ENCODE data around the gene HUWE1. TPM values are rescaled to one million over a fixed set of nuclear protein-coding genes. Genes with fewer than 3 reads are reported as not detected.
"Not testable (repeated sequence)": the region's sequence is repeated elsewhere in the genome, so short reads cannot be mapped to it uniquely, and the experiment has no call there.

The HUWE1 gene
- total and polyA plus RNA-seq, 9 donors: 52.4 to 97.9 (median 81.3) TPM

GRCh38 chrX:53544936-53545335 lies 141.6 kb downstream of the HUWE1 start:
- Histone ChIP-seq H3K4me1 (ENCODE audit: control insufficient read depth, insufficient read depth, low read length) (no peaks in the 10 kb centered on the region), H3K27ac (ENCODE audit: low read length) (no peak overlapping the region), H3K36me3 (ENCODE audit: control insufficient read depth, insufficient read depth, low read length) (peaks cover 70% of the 10 kb centered on the region), H3K4me3 (ENCODE audit: low read length) (no peak overlapping the region), H3K9me3 (replicated peaks; ENCODE audit: control insufficient read depth, low read depth, low read length) (no peaks in the 10 kb centered on the region), H3K27me3 (ENCODE audit: control insufficient read depth, insufficient read depth, low read length) (peaks cover 45% of the 10 kb centered on the region)
- DNase-seq: no peak
- 83% methylated on average over 5 of the region's 9 CpGs for WGBS (ENCODE audit: insufficient coverage)

DNA sequence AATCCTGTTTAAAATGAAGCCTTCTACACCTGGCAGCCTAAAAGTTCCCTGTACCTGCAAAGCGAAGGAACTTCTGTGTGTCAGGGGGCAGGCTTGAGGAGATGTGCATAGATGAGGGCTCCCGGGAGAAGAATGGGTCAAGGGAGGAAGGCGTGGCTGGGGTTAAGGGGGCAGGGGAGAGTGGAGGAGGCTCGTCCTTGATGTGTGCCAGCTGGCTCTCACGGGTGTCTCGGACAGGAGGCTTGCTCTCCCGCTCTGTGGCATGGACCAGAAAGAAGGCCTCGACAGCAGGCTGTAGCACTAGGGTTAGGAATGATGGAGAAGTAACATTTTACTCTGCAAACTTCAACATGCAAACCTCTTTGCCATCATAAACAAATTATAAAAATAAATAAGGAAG lies 147.7 kb downstream of the HUWE1 start:
- no peak overlapping the region for H3K27ac ChIP-seq (ENCODE audit: low read length)
- peaks cover 64% of the 10 kb centered on the region for H3K36me3 ChIP-seq (ENCODE audit: control insufficient read depth, insufficient read depth, low read length)
- WGBS (ENCODE audit: insufficient coverage): 64% methylated on average over 6 of the region's 8 CpGs
- no peak overlapping the region for H3K4me3 ChIP-seq (ENCODE audit: low read length)
- no peaks in the 10 kb centered on the region for H3K9me3 ChIP-seq (replicated peaks; ENCODE audit: control insufficient read depth, low read depth, low read length)
- peaks cover 33% of the 10 kb centered on the region for H3K27me3 ChIP-seq (ENCODE audit: control insufficient read depth, insufficient read depth, low read length)
- DNase-seq: no peak
- no peaks in the 10 kb centered on the region for H3K4me1 ChIP-seq (ENCODE audit: control insufficient read depth, insufficient read depth, low read length)

GRCh38 chrX:53531255-53531966 lies 155.1 kb downstream of the HUWE1 start:
- not testable (repeated sequence) for DNase-seq; H3K4me3 ChIP-seq (ENCODE audit: low read length); H3K9me3 ChIP-seq (replicated peaks; ENCODE audit: control insufficient read depth, low read depth, low read length); H3K4me1 ChIP-seq (ENCODE audit: control insufficient read depth, insufficient read depth, low read length); H3K27ac ChIP-seq (ENCODE audit: low read length)
- Histone ChIP-seq H3K27me3 (ENCODE audit: control insufficient read depth, insufficient read depth, low read length) (peaks cover 30% of the 10 kb centered on the region), H3K36me3 (ENCODE audit: control insufficient read depth, insufficient read depth, low read length) (peaks cover 20% of the 10 kb centered on the region)
- WGBS (ENCODE audit: insufficient coverage): 85% methylated on average over 20 of the region's 21 CpGs

- Histone ChIP-seq H3K27ac (ENCODE audit: low read length) (no peak overlapping the region), H3K9me3 (replicated peaks; ENCODE audit: control insufficient read depth, low read depth, low read length) (peaks cover 3% of the 10 kb centered on the region), H3K4me1 (ENCODE audit: control insufficient read depth, insufficient read depth, low read length) (no peaks in the 10 kb centered on the region), H3K27me3 (ENCODE audit: control insufficient read depth, insufficient read depth, low read length) (peaks cover 18% of the 10 kb centered on the region), H3K36me3 (ENCODE audit: control insufficient read depth, insufficient read depth, low read length) (no peaks in the 10 kb centered on the region), H3K4me3 (ENCODE audit: low read length) (no peak overlapping the region)
- no peak for DNase-seq
Measured at GRCh38 chrX:53526999-53527398, 159.5 kb downstream of the HUWE1 start.

DNA sequence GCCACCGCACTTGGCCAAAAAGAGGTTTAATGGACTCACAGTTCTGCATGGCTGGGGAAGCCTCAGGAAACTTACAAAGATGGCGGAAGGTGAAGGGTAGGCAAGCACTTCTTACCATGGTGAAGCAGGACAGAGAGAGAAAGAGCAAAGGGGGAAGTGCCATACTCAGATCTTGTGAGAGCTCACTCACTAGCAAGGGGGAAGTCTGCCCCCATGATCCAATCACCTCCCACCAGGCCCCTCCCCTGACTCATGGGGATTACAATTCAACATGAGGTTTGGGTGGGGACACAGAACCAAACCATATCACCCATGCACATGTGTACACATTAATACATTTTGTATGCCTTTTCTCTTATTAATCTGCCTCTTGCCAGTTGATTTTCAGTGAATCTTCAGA lies 175.2 kb downstream of the HUWE1 start:
- no peak overlapping the region for H3K27ac ChIP-seq (ENCODE audit: low read length)
- no peaks in the 10 kb centered on the region for H3K4me1 ChIP-seq (ENCODE audit: control insufficient read depth, insufficient read depth, low read length)
- H3K27me3 ChIP-seq (ENCODE audit: control insufficient read depth, insufficient read depth, low read length): peaks cover 22% of the 10 kb centered on the region
- 100% methylated on average over 2 of the region's 2 CpGs for WGBS (ENCODE audit: insufficient coverage)
- H3K4me3 ChIP-seq (ENCODE audit: low read length): no peak overlapping the region
- no peak for DNase-seq
- no peaks in the 10 kb centered on the region for H3K36me3 ChIP-seq (ENCODE audit: control insufficient read depth, insufficient read depth, low read length)
- H3K9me3 ChIP-seq (replicated peaks; ENCODE audit: control insufficient read depth, low read depth, low read length): no peaks in the 10 kb centered on the region

- not testable (repeated sequence) for H3K36me3 ChIP-seq (ENCODE audit: control insufficient read depth, insufficient read depth, low read length); H3K9me3 ChIP-seq (replicated peaks; ENCODE audit: control insufficient read depth, low read depth, low read length); H3K4me1 ChIP-seq (ENCODE audit: control insufficient read depth, insufficient read depth, low read length); H3K4me3 ChIP-seq (ENCODE audit: low read length); H3K27ac ChIP-seq (ENCODE audit: low read length); H3K27me3 ChIP-seq (ENCODE audit: control insufficient read depth, insufficient read depth, low read length); DNase-seq
- WGBS (ENCODE audit: insufficient coverage): 90% methylated on average over 15 of the region's 28 CpGs
Measured at GRCh38 chrX:53504035-53504434, 182.5 kb downstream of the HUWE1 start.

DNA sequence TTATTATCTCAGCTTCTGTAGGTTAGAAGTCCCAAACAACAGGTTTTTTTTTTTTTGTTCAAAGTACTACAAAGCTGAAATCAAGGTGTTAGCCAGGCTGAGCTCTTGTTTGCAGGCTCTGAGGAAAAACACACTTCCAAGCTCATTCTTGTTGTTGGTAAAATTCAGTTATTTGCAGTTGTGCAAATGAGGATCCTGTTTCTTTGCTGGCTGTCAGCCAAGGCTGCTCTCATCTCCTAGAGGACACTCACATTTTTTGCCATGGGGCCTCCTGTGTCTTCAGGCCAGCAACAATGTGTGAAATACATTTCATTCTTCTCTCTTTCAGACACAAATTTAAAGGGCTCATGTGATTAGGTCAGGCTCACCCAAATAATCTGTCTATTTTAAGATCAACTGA lies 192.1 kb downstream of the HUWE1 start:
- H3K27me3 ChIP-seq (ENCODE audit: control insufficient read depth, insufficient read depth, low read length): peaks cover 34% of the 10 kb centered on the region

GRCh38 chrX:53486285-53486684 lies 200.2 kb downstream of the HUWE1 start:
- Histone ChIP-seq H3K4me3 (ENCODE audit: low read length) (no peak overlapping the region), H3K27ac (ENCODE audit: low read length) (no peak overlapping the region), H3K36me3 (ENCODE audit: control insufficient read depth, insufficient read depth, low read length) (no peaks in the 10 kb centered on the region), H3K27me3 (ENCODE audit: control insufficient read depth, insufficient read depth, low read length) (peaks cover 39% of the 10 kb centered on the region), H3K9me3 (replicated peaks; ENCODE audit: control insufficient read depth, low read depth, low read length) (peaks cover 3% of the 10 kb centered on the region), H3K4me1 (ENCODE audit: control insufficient read depth, insufficient read depth, low read length) (no peaks in the 10 kb centered on the region)
- DNase-seq: no peak

More for the DNA sequence above, 192.1 kb downstream of the HUWE1 start:
- Histone ChIP-seq H3K9me3 (replicated peaks; ENCODE audit: control insufficient read depth, low read depth, low read length) (no peaks in the 10 kb centered on the region), H3K27ac (ENCODE audit: low read length) (no peak overlapping the region), H3K4me1 (ENCODE audit: control insufficient read depth, insufficient read depth, low read length) (no peaks in the 10 kb centered on the region), H3K4me3 (ENCODE audit: low read length) (no peak overlapping the region), H3K36me3 (ENCODE audit: control insufficient read depth, insufficient read depth, low read length) (no peaks in the 10 kb centered on the region)
- peak; percentile 58 for DNase-seq

DNA sequence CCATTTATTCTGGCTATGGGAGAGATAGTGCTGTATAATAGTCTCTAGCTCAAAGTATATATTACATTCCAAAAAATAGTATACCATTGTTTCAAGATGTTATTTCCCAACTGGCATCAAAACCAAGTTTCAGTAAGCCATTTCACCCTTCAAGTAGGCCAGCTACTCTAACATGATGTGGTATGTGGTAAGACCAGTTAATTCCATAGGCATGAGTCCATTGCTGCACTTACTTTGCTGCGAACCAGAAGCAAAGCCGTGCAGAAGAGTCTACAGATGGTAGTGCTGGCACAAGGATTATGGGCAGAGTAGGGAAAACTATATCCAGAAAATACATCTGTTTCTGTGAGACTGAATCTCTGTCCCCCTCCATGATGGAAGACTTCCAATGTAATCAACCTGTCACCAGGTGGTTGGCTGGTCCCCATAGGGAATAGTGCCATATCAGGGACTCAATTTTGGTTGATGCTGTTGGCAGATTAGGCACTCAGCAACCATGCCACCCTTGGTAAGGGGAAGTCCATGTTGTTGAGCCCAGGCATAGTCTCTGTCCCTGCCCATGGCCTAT lies 202.6 kb downstream of the HUWE1 start:
- DNase-seq: no peak
- H3K4me1 ChIP-seq (ENCODE audit: control insufficient read depth, insufficient read depth, low read length): no peaks in the 10 kb centered on the region
- no CpG with 5 or more reads among the region's 2 CpGs for WGBS (ENCODE audit: insufficient coverage)
- H3K9me3 ChIP-seq (replicated peaks; ENCODE audit: control insufficient read depth, low read depth, low read length): peaks cover 3% of the 10 kb centered on the region
- H3K36me3 ChIP-seq (ENCODE audit: control insufficient read depth, insufficient read depth, low read length): no peaks in the 10 kb centered on the region
- H3K27ac ChIP-seq (ENCODE audit: low read length): no peak overlapping the region
- H3K27me3 ChIP-seq (ENCODE audit: control insufficient read depth, insufficient read depth, low read length): peaks cover 44% of the 10 kb centered on the region
- no peak overlapping the region for H3K4me3 ChIP-seq (ENCODE audit: low read length)

GRCh38 chrX:53483416-53483815 lies 203.1 kb downstream of the HUWE1 start:
- Histone ChIP-seq H3K4me1 (ENCODE audit: control insufficient read depth, insufficient read depth, low read length) (no peaks in the 10 kb centered on the region), H3K9me3 (replicated peaks; ENCODE audit: control insufficient read depth, low read depth, low read length) (peaks cover 3% of the 10 kb centered on the region), H3K4me3 (ENCODE audit: low read length) (no peak overlapping the region), H3K27me3 (ENCODE audit: control insufficient read depth, insufficient read depth, low read length) (peaks cover 42% of the 10 kb centered on the region), H3K36me3 (ENCODE audit: control insufficient read depth, insufficient read depth, low read length) (no peaks in the 10 kb centered on the region), H3K27ac (ENCODE audit: low read length) (no peak overlapping the region)
- no peak for DNase-seq
- 64% methylated on average over 2 of the region's 2 CpGs for WGBS (ENCODE audit: insufficient coverage)

All from muscle of leg (tissue), 11 donors.